Ramos (cell line): ENCODE results near the gene C11orf58.

ENCODE experiments used
- in situ Hi-C: fragments of 300-500 bp; cut with MboI; formaldehyde crosslinking; loops from one replicate; pipeline ENCODE4 v1.14.3; 2022; ENCODE audit warnings: low sequenced_read_pairs; ENCODE audit not compliant: unreplicated experiment

C11orf58 gene

GRCh38 chr11:16799221-16799620 is 60.8 kb downstream of the C11orf58 start:
- in situ Hi-C loops, result no loop called here

DNA sequence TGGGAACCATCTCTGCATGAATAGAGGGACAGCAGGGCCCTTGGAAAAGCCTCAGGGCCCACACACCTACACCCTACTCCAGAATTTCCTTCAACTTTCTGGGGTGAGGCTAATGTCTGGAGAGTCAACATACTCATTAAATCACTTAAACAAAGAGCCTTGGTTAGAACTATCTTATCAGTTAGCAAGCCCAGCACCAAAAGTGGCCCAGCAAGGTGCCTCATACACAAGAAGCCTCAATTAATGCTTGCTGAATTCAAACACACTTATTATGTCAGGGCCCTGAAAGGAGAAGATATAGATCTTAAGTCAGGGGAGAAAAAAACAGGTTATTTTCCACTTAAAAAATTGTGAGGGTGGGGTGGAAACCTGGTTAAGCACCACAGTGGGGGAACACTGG is 61.4 kb downstream of the C11orf58 start:
- in situ Hi-C loops, result no loop called here

- in situ Hi-C loops, result no loop called here
These were observed 61.9 kb downstream of the C11orf58 start for GRCh38 chr11:16800382-16800781.

DNA sequence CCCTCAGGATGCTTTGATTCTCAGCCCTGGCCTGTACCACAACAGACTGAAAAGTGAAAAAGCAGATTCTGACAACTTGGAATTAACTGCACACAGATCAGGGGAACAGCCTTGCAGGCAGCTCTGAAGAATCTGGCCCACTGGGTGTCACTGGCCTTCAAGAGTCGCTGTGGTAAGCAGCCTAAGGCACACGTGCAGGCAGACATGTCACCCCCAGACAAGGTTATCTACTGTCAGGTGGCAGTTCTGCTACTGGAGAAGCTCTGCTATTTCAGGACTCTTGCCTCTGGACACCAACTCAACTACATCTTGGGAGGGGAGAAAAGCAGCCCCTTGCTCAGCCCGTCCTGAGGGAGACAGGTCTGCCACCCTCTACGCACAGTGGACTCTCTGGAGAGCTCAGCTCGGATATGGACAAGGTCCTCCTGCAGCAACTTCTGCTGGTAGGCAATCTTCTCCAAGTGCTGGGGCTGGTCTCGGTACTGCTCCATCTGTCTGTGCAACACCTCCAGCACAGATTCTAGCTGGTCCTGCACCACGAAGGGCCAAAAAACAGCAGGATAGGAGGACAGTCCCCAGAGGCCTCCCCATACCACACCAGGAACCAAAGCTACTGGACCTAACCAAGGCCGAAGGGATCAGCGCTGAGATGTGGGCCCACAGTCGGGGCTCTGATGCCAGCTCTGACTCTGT is 63.0 kb downstream of the C11orf58 start:
- in situ Hi-C loops, result no loop called here

DNA sequence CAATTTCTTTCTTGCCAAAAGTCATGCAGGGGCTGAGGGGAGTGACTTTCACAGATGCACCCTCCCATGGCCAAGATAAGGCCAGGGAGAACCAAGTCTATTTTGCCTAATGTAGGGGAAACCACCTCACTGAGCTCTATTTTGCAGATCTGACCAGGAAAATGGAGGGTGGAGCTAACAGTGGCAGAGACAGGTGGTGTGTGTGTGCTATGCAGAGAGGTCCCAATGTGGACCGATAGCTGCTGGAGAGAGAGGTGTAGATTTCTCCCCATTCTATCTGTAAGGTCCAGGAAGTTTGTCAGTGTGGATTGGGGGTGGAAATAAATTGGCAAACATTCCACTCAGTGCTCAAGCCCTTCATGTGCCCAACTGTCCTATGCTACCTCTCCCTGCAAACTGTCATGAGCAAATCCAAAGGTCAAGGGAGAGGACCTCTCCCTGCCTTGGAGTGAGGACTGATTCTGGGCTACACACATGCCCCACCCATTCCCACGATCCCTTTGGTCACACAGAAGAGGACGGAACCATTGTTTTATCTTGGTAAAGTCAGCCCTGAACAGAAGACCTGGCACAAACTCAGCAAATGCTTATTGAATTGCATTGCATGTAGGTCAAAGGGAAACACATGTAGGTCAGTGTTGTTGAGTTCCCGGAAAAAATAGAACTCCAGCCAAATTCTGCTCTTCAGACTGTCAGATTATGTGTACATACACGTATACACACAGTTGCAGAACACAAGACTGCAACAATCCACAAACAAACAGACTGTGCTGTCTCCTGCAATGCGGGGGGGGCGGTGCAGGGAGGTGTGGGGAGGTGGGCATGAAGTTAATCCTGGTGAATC is 65.9 kb downstream of the C11orf58 start:
- in situ Hi-C loops, result no loop called here

DNA sequence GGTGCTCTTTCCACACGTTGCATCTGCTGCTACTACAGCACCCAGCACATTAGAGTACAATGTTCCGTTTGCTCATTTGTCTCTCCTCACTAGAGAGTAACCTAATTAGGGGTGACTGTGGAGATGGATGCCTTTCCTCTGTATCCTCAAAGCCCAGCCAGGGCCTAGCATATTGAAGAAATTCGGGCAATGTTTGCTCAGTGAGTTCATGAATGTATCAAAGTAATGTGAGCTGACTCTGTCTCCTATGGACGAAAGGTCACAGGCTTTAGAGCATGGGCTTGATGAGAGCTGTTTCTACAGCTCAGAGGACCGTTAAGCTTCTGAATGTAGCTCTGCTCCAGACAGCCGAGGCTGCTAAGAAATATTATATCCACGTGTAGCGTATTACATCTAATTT is 67.5 kb downstream of the C11orf58 start:
- in situ Hi-C loops, result no loop called here

DNA sequence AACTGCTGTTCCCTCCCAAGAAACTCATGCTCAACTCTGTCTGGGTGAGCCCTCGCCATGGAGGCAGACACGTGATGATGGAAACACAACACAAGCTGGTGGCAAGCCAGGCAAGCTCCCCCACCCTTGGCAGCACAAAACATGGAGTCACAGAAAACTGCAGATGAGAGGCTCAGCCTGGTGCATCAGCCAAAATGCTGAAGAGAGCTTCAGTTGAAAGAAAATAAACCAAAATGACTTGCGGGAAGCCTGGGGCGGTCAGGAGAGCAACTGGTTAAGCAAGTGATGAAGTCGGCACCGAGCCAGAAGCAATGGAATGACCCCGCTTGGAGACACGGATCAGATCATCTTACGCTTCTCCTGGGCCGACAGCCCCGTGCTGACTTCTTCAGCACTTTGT is 68.3 kb downstream of the C11orf58 start:
- in situ Hi-C loops, result no loop called here

DNA sequence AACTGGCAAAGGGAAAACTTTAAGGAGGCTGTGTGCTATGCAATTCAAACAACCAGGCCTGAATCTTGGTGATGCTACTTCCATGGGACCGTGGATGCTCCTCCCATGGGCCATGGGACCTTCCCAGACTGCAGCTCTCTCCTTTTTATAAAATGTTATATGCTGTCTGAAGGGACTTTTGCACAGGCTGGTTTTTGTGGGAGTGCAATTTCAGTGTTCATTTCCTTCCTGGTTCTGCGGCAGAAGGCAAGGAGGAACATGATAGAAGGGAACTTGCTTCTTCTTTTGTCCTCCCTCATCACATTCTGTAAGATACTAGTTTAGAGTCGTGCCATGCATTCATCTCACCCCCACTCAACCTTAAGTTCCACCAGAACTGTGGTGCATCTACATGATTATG is 68.9 kb downstream of the C11orf58 start:
- in situ Hi-C loops, result no loop called here
